ENCODE measurements around the gene NFIC.
"Not testable (repeated sequence)": the region's sequence is repeated elsewhere in the genome, so short reads cannot be mapped to it uniquely, and the experiment has no call there.

Gene NFIC

GRCh38 chr19:3370728-3371591 is 4.6 kb downstream of the NFIC start:
- no peak for TF ChIP-seq CTCF (conservative IDR thresholded peaks at IDR 0.05; ENCODE audit: low read depth)
- CTCF ChIA-PET, result no interaction called here
- H3K27ac ChIP-seq, result peak overlapping the region; percentile 97
- no peak for DNase-seq (ENCODE audit: low spot score)
- POLR2A ChIA-PET (ENCODE audit: low non-redundant PET), result no interaction called here

GRCh38 chr19:3372413-3372812 is 6.0 kb downstream of the NFIC start:
- ChIA-PET POLR2A (ENCODE audit: low non-redundant PET) (interaction anchor here (0.8 kb wide), 1 partner anchor 26 kb away, joined by 5 read pairs; no protein-coding TSS in a partner anchor), CTCF (interaction anchor here (0.6 kb wide), 2 partner anchors 8 to 1028 kb away, joined by 3 read pairs; partner anchors contain the start of gene SH3GL1)

GRCh38 chr19:3373971-3374368 is 7.6 kb downstream of the NFIC start:
- POLR2A ChIA-PET (ENCODE audit: low non-redundant PET), result no interaction called here
- CTCF ChIA-PET, result no interaction called here
- no peak for DNase-seq (ENCODE audit: low spot score)

More at GRCh38 chr19:3372413-3372812, 6.0 kb downstream of the NFIC start:
- H3K27ac ChIP-seq, result peak overlapping the region; percentile 97
- no peak for TF ChIP-seq CTCF (conservative IDR thresholded peaks at IDR 0.05; ENCODE audit: low read depth)
- DNase-seq (ENCODE audit: low spot score), result no peak

GRCh38 chr19:3374369-3375112 is 8.2 kb downstream of the NFIC start:
- ChIA-PET CTCF (interaction anchor here (0.6 kb wide), 1 partner anchor 45 kb away, joined by 3 read pairs; no protein-coding TSS in a partner anchor), POLR2A (ENCODE audit: low non-redundant PET) (no interaction called here)
- no peak for DNase-seq (ENCODE audit: low spot score)
- H3K27ac ChIP-seq, result peak overlapping the region; percentile 97
- no peak for TF ChIP-seq CTCF (conservative IDR thresholded peaks at IDR 0.05; ENCODE audit: low read depth)

More at GRCh38 chr19:3373971-3374368, 7.6 kb downstream of the NFIC start:
- no peak for TF ChIP-seq CTCF (conservative IDR thresholded peaks at IDR 0.05; ENCODE audit: low read depth)
- peak overlapping the region; percentile 97 for H3K27ac ChIP-seq

GRCh38 chr19:3375221-3376090 is 9.1 kb downstream of the NFIC start:
- TF ChIP-seq CTCF (conservative IDR thresholded peaks at IDR 0.05; ENCODE audit: low read depth), result no peak
- POLR2A ChIA-PET (ENCODE audit: low non-redundant PET), result no interaction called here
- no peak for DNase-seq (ENCODE audit: low spot score)
- H3K27ac ChIP-seq, result peak overlapping the region; percentile 97
- CTCF ChIA-PET, result interaction anchor here (0.6 kb wide), 1 partner anchor 14 kb away, joined by 5 read pairs; no protein-coding TSS in a partner anchor

GRCh38 chr19:3376091-3376455 is 9.7 kb downstream of the NFIC start:
- H3K27ac ChIP-seq, result peak overlapping the region; percentile 97
- POLR2A ChIA-PET (ENCODE audit: low non-redundant PET); DNase-seq (ENCODE audit: low spot score): not testable (repeated sequence)
- CTCF ChIA-PET, result interaction anchor here (0.6 to 1.9 kb wide), 2 partner anchors 13 to 54 kb away, joined by 5 read pairs; no protein-coding TSS in a partner anchor

All from RWPE1 (cell line).